Measurements from ENCODE around the gene SMYD4.
A peak's percentile ranks its signal among the peaks of the same experiment; 100 is the strongest.
"Not testable (repeated sequence)": the region's sequence is repeated elsewhere in the genome, so short reads cannot be mapped to it uniquely, and the experiment has no call there.

SMYD4 gene

GRCh38 chr17:1753767-1754429 is 75.8 kb downstream of the SMYD4 start:
- no peak for DNase-seq

GRCh38 chr17:1752425-1753262 is 77.1 kb downstream of the SMYD4 start:
- no peak for DNase-seq

GRCh38 chr17:1750628-1751027 is 79.1 kb downstream of the SMYD4 start:
- no peak for DNase-seq

- peak; percentile 32 for DNase-seq
These were observed 82.6 kb downstream of the SMYD4 start for GRCh38 chr17:1746975-1747543.

- no peak for DNase-seq
These were observed 84.1 kb downstream of the SMYD4 start for GRCh38 chr17:1745513-1746020.

GRCh38 chr17:1744551-1745512 is 84.9 kb downstream of the SMYD4 start:
- no peak for DNase-seq

GRCh38 chr17:1743088-1743439 is 86.6 kb downstream of the SMYD4 start:
- DNase-seq: no peak

GRCh38 chr17:1742371-1743087 is 87.2 kb downstream of the SMYD4 start, which contains the start of gene SERPINF2:
SERPINF2 (plus strand) TSS chr17:1742871; CDS start chr17:1744996, 2,125 bp downstream.
- DNase-seq: no peak

- not testable (repeated sequence) for DNase-seq
These were observed 87.8 kb downstream of the SMYD4 start for GRCh38 chr17:1741899-1742298.

- no peak for DNase-seq
These were observed 92.0 kb downstream of the SMYD4 start for GRCh38 chr17:1737531-1738291.

- DNase-seq: no peak
These were observed 93.1 kb downstream of the SMYD4 start for GRCh38 chr17:1736348-1737281.

GRCh38 chr17:1735834-1736347 is 93.8 kb downstream of the SMYD4 start:
- no peak for DNase-seq

- DNase-seq: no peak
These were observed 94.3 kb downstream of the SMYD4 start for GRCh38 chr17:1735418-1735817.

- no peak for DNase-seq
These were observed 95.9 kb downstream of the SMYD4 start for GRCh38 chr17:1733759-1734158.

- DNase-seq: no peak
These were observed 96.8 kb downstream of the SMYD4 start for GRCh38 chr17:1732833-1733321.

GRCh38 chr17:1732241-1732832 is 97.4 kb downstream of the SMYD4 start:
- DNase-seq: no peak

GRCh38 chr17:1731194-1731506 is 98.6 kb downstream of the SMYD4 start:
- no peak for DNase-seq

- no peak for DNase-seq
These were observed 99.1 kb downstream of the SMYD4 start for GRCh38 chr17:1730326-1731193.

Measured in NCI-H510A treated with DMSO at 0.1 percent for 48 hours (cell line).